Natural killer cell treated with Interleukin-12 subunit alpha and Interleukin-12 subunit beta and Interleukin-15 and Interleukin-18, amount 100 ng/mL, for 72 hours (primary cell): ENCODE data around the gene NUDT7. TPM values are rescaled to one million over a fixed set of nuclear protein-coding genes. Genes with fewer than 3 reads are reported as not detected.

Source experiments
- ATAC-seq, 2 donors: fragments of 150-1000 bp; cut with Tn5 transposase in 1 of 2; sonication (Bioruptor Pico), chemical (Tn5 transposase) in 1 of 2; 2 replicates each; pipeline ENCODE4 v1.10.0; 2021
- DNase-seq: peaks from one replicate; pipeline ENCODE4 v3.0.0; 2022; ENCODE audit warnings: low spot score
- H3K27ac Mint-ChIP-seq, 2 donors: 1 replicate in 1 of 2; 2 replicates in 1 of 2; pipeline ENCODE4 v1.8.0; 2022; ENCODE audit warnings: mixed read lengths in 2 of 2, mild to moderate bottlenecking in 1 of 2, moderate library complexity in 1 of 2
- H3K27me3 Mint-ChIP-seq, 2 donors: 1 replicate in 1 of 2; 2 replicates in 1 of 2; pipeline ENCODE4 v1.8.0; 2022; ENCODE audit warnings: mixed read lengths in 2 of 2
- H3K36me3 Mint-ChIP-seq: one replicate; pipeline ENCODE4 v1.8.0; 2022; ENCODE audit warnings: mixed read lengths
- H3K4me1 Mint-ChIP-seq, 2 donors: 1 replicate in 1 of 2; 2 replicates in 1 of 2; pipeline ENCODE4 v1.8.0; 2022; ENCODE audit warnings: low read depth in 2 of 2, mixed read lengths in 2 of 2, mild to moderate bottlenecking in 1 of 2
- H3K4me3 Mint-ChIP-seq: one replicate; pipeline ENCODE4 v1.8.0; 2022; ENCODE audit warnings: mixed read lengths
- H3K9me3 Mint-ChIP-seq: 2 replicates; pipeline ENCODE4 v1.8.0; 2022; ENCODE audit warnings: mixed read lengths
- total RNA-seq, 2 donors: library from RNA; stranded (reverse); gene quantifications; one replicate each; pipeline ENCODE4 v1.2.3, GENCODE V29; 2022

NUDT7 gene
- total RNA-seq, 2 donors from 2014 or later = 0.83 to 3.7 TPM

DNA sequence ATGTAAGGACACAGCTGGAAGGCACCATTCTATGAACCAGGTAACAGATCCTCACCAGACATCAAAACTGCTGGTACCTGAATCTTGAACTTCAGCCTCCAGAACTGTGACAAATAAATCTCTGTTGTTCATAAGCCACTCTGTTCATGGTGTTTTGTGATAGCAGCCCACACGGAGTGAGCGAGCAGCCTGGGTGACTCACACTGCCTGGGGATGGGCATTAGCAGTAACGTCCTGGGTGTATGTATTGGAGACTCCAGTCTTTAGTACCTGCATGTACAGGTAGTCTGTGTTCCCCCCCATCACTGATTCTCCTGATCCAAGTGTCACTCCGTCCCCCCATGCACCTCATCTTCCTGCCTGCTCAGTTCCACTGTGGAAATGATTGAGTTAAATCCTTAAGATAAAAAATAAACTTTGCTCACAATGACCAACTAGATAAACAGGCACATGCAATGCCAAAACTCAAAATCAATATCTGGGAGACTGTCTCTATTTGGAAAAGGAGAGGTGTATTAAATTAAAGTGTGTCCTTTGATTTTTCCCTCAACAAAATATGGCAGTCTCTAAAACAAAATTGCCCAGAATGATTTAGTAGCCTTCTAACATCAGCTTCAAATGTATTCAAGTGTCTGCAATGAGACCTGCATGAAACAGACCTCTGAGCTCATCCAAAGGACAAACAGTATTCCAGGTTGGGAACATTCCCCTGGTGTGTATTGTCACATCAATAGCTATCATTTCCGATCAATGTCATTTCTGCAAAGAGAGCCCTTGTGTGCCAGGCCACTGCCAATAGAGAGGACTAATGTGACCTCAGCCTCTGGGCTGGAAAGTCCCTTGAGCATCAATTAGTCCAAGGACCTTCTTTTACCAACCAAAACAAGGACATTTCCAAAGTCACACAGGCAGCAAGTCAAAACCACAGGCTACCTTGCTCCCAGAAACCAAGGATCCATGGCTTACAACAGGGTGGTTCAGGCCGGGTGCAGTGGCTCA, 53.9 kb downstream of the NUDT7 start:
- DNase-seq = no peak
- H3K4me3 Mint-ChIP-seq = no peak overlapping the region
- H3K27me3 Mint-ChIP-seq = peaks cover 0 to 11% of the 10 kb centered on the region in 2 donors
- no peaks in the 10 kb centered on the region for H3K9me3 Mint-ChIP-seq
- H3K4me1 Mint-ChIP-seq = no peaks in the 10 kb centered on the region
- H3K36me3 Mint-ChIP-seq = no peaks in the 10 kb centered on the region
- ATAC-seq = no peak
- H3K27ac Mint-ChIP-seq = no peak overlapping the region

DNA sequence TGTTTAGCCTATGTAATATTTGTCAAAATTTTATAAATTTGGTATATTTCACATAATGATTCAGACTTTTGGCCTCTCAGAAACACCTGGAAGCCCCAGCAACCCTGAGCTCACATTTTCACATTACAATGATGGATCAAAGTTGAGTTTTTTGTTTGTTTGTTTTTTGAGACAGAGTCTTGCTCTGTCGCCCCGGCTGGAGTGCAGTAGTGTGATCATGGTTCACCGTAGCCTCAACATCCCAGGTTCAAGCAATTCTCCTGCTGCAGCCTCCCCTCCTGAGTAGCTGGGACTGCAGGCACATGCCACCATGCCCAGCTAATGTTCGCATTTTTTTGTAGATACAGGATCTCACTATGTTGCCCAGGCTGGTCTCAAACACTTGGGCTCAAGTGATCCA, 55.4 kb downstream of the NUDT7 start:
- Mint-ChIP-seq H3K4me1 (no peaks in the 10 kb centered on the region), H3K36me3 (no peaks in the 10 kb centered on the region)
- no peak for ATAC-seq

DNA sequence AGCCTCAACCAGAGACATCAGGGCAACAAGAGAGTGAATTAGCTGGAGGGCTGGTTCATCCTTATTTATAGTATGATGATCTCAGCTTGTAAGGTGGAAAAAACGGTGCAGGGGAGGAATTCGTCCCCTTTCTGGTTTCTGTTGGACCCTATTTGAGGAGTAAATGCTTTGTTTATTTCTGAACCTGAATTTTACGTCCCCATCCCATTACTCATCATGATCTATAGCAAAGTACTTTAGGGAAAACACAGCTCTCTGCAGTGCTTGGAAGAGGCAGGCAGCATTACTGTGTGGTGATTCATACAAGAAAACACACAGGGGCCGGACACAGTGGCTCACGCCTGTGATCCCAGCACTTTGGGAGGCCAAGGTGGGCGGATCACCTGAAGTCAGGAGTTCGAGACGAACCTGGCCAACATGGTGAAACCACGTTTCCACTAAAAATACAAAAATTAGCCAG, 58.1 kb downstream of the NUDT7 start:
- H3K4me3 Mint-ChIP-seq = no peak overlapping the region
- H3K27me3 Mint-ChIP-seq = peaks cover 2 to 12% of the 10 kb centered on the region in 2 donors

More for the DNA sequence above, 55.4 kb downstream of the NUDT7 start:
- no peak overlapping the region for H3K27ac Mint-ChIP-seq
- no peak overlapping the region for H3K4me3 Mint-ChIP-seq
- peaks cover 2 to 11% of the 10 kb centered on the region in 2 donors for H3K27me3 Mint-ChIP-seq
- H3K9me3 Mint-ChIP-seq = no peaks in the 10 kb centered on the region
- no peak for DNase-seq

DNA sequence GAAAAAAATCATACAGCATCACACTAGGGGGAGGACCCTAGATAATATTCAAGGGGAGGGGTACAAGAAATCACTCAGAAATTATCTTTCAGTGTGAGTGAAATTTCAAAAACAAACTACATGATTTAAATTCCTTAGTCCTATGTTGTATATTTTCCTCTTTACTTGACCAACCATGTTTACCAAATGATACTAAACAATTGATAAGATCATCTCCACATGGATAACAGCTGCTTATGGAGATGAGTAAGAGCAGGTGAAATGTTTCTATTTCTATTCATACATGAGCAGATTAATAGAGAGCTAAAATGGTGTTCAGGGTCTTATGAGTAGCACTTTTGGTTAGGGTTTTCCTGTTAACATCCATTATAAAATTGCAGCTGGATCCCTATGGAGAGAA, 58.8 kb downstream of the NUDT7 start:
- DNase-seq (no peak), ATAC-seq (no peak)
- Mint-ChIP-seq H3K9me3 (no peaks in the 10 kb centered on the region), H3K27ac (no peak overlapping the region), H3K4me1 (no peaks in the 10 kb centered on the region), H3K27me3 (peaks cover 2 to 11% of the 10 kb centered on the region in 2 donors), H3K4me3 (no peak overlapping the region), H3K36me3 (no peaks in the 10 kb centered on the region)

More for the DNA sequence above, 58.1 kb downstream of the NUDT7 start:
- Mint-ChIP-seq H3K27ac (no peak overlapping the region), H3K36me3 (no peaks in the 10 kb centered on the region), H3K9me3 (no peaks in the 10 kb centered on the region), H3K4me1 (no peaks in the 10 kb centered on the region)
- ATAC-seq = no peak
- no peak for DNase-seq

DNA sequence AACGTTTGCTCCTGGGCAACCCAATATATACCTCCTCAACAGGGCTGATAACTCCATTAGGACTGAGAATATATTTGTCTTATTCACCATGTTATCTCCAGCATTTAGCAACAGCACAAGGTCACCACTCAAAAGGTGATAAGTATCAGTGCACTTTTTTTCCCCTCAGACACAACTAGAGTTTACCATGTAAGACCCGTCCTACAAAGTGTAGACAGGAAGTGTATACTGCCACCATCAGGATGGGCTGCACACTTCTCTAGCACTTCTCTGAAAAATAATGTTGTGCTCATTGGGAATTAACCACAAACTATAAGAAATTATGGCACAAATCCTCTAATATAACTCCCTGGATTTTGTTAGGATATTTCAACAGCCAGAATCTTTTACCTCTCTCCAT, 60.4 kb downstream of the NUDT7 start:
- Mint-ChIP-seq H3K9me3 (no peaks in the 10 kb centered on the region), H3K4me1 (no peaks in the 10 kb centered on the region), H3K36me3 (no peaks in the 10 kb centered on the region), H3K4me3 (no peak overlapping the region), H3K27me3 (peaks cover 18 to 23% of the 10 kb centered on the region in 2 donors), H3K27ac (no peak overlapping the region)
- ATAC-seq = no peak
- no peak for DNase-seq

DNA sequence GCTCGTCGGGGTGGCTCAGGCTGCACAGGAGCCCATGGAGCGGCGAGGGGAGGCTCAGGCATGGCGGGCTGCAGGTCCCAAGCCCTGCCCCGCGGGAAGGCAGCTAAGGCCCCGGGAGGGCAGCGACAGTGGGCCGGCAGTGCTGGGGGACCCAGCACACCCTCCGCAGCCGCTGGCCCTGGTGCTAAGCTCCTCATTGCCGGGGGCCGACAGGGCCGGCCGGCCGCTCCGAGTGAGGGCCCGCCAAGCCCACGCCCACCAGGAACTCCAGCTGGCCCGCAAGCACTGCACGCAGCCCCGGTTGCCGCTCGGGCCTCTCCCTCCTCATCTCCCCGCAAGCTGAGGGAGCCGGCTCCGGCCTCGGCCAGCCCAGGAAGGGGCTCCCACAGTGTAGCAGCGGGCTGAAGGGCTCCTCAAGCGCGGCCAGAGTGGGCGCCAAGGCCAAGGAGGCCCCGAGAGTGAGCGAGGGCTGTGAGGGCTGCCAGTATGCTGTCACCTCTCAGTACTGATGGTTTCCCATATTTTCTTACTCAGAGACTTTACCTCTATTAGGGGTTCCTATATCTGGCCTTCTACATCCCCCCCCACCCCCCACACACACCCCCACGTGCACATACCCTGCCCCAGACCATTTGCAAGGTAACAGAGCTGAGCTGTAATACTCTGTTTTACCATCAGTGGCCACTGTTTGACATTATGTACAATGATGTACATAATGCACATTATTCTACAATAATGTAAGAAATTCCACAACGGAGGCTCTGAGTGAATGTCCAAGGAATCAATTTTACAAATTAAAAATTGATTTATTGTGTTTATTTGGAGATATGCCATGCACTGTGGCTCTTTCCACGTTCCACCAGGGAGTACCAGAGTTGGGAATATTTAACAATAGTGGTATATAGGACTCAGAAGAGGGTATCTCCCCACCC, 62.4 kb downstream of the NUDT7 start:
- Mint-ChIP-seq H3K27me3 (peaks cover 26 to 34% of the 10 kb centered on the region in 2 donors), H3K4me3 (no peak overlapping the region), H3K36me3 (no peaks in the 10 kb centered on the region), H3K9me3 (no peaks in the 10 kb centered on the region), H3K27ac (no peak overlapping the region), H3K4me1 (peaks cover 4 to 6% of the 10 kb centered on the region in 2 donors)
- DNase-seq (no peak), ATAC-seq (no peak)

DNA sequence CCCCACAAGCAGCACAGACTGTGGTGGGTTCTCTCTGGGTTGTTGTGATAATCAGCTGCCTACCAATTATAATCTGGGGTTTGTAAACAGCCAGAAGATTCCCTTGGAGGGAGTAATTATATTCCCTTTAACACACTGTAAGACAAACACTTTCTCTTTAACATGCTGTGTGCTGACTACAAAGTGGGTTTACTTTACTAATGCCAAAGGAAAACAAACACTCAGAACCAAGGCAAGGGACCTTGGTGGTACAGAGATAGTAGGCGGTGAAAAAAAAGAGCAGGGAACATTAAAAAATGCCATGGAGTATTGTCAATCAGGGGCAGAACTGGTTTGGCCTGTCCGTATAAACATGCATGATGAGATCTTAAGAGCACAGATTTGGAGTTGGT, 63.1 kb downstream of the NUDT7 start:
- ATAC-seq (no peak), DNase-seq (no peak)
- H3K27me3 Mint-ChIP-seq = peaks cover 29 to 41% of the 10 kb centered on the region in 2 donors

DNA sequence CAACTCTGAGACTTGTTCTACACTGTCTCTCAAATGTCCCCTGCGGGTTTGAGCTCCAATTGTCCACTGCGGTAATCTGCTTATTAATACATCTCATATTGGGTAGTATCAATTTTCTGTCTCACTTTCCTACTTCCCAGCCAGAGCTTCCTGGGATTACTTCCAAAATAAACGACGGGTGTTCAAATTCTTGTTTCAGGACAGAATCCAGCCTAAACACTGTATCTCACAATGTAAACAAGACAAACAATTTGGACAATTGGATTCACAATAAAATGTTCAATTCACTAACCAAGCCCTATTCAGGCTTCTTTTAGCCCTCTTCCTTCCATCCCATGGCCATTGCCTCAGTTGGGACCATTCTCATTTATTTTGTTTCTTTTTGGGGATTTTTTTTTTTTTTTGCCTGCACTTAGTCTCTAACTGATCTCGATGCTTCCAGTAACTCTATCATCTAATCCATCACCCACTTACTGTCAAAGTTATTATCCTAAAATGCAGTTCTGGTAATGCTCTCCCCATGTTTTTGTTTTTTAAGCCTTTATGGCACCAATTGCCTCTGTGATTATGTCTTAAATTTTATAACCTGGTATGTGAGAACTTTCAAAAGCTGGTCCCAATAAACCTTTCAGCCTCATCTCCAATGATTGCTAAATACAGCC, 64.0 kb downstream of the NUDT7 start:
- Mint-ChIP-seq H3K36me3 (no peaks in the 10 kb centered on the region), H3K27ac (no peak overlapping the region), H3K4me1 (peaks cover 4 to 6% of the 10 kb centered on the region in 2 donors), H3K9me3 (no peaks in the 10 kb centered on the region), H3K27me3 (peaks cover 33 to 49% of the 10 kb centered on the region in 2 donors), H3K4me3 (no peak overlapping the region)
- no peak for ATAC-seq
- no peak for DNase-seq

More for the DNA sequence above, 63.1 kb downstream of the NUDT7 start:
- Mint-ChIP-seq H3K27ac (no peak overlapping the region), H3K4me3 (no peak overlapping the region), H3K36me3 (no peaks in the 10 kb centered on the region), H3K9me3 (no peaks in the 10 kb centered on the region), H3K4me1 (peaks cover 4 to 6% of the 10 kb centered on the region in 2 donors)

DNA sequence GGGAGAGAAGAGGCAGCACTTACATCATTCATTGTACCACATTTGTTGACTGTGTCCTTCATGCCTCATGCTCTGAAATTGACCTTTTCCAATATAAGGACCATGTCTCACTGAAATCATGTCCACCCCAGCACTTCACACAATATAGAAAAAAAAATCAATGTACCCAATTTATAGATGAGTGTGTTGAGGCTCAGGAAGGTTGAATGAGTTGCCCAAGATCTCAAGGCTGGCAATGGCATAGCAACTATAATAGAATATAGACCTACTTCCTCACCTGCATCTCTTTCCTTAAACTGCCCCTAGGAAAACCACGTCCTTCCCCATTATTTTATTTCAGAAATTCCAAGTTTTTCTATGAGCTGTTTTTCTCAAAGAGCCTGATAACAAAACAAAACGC, 65.1 kb downstream of the NUDT7 start:
- ATAC-seq (no peak), DNase-seq (no peak)
- Mint-ChIP-seq H3K27ac (no peak overlapping the region), H3K27me3 (peaks cover 42 to 59% of the 10 kb centered on the region in 2 donors), H3K4me3 (no peak overlapping the region), H3K36me3 (no peaks in the 10 kb centered on the region), H3K9me3 (no peaks in the 10 kb centered on the region), H3K4me1 (peaks cover 4 to 6% of the 10 kb centered on the region in 2 donors)

DNA sequence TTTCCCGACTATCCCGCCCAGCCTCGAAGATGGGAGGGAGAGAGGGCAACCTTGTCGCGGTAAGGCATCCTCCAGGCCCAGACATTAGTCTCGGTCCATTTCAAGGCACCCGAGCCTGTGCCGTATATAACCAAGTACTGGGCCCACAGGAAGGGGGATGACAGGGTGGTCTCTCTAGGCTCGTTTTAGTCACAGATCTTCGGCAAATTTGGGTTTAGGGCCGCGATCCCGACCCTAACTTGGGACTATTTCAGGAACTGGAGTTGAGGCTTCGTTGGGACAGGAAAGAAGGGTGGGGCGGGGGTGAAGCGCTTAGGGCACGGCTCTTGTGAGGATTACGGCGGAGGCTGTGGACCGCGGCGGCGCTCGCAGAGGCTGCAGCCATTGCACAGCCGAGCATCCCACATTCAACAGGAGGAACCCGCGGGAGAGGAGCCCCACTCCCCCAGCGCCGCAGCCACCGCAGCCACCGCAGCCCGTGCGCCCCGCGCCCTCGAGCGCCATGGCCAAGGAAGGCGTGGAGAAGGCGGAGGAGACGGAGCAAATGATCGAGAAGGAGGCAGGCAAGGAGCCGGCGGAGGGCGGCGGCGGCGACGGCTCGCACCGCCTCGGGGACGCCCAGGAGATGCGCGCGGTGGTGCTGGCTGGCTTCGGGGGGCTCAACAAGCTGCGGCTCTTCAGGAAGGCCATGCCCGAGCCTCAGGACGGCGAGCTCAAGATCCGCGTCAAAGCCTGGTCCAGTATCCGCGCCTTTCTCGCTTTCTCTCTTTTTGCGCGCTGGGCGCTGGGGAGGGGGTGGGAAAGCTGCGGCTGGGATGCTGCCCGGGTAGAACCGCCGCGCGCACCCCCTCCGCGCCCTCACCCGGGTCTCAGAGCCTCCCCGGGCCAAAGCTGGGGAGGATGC, 66.1 kb downstream of the NUDT7 start, which contains the start of gene VAT1L:
Gene VAT1L, plus strand, starts transcription at position 384 of the 904 bp plus-strand sequence. Its CDS starts 119 bp downstream, at position 503.
- Mint-ChIP-seq H3K9me3 (no peaks in the 10 kb centered on the region), H3K4me3 (peak within 1 kb of the TSS; percentile 57), H3K36me3 (no peaks in the 10 kb centered on the region), H3K27me3 (peaks cover 40 to 56% of the 10 kb centered on the region in 2 donors), H3K4me1 (peaks cover 4 to 6% of the 10 kb centered on the region in 2 donors), H3K27ac (no peak within 1 kb of the TSS)
- no peak for DNase-seq
- peak; percentile 36 to 63 for ATAC-seq

DNA sequence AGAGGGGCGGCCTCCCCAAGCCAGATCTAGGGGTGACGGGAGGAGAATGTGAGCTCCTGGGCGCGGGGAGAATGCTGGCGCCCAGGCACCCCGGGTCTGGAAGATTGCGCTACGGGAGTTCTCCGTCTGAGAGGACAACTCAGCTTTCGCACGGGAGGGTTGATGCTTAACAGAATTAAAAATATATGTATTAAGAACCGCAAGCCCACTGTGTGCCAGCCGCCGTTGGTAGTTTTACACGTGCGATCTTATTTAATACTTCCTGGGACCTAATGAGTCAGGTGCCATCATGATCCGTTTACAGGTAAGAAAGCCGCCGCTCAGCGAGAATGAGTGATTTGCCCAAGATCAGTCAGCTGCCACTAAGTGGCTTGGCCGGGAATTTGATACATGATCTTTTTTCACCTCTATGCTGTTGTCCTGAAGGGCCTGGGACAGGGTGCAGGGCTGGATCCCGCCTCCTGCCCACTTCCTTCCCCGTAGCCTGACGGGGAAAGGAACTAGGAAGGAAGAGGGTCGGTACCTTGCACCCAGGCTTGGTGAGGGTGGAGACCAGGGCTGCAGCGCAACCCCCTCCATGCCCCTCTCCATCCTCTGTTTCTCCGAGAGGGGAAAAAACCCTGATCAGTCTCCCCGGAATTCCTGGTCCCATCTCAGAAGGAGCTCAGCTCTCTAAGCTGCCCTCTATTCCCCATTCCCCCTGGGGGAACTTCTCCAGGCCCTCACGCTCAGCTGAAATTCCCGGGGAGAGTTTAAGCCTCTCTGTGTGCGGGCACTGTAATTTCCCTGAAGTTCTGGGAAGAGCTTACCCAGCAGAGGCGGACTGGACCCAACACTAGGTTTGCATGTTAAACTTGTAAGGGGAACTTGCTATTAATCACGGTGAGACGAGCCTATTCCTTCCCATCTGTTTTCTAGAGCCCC, 67.0 kb downstream of the NUDT7 start:
- ATAC-seq (no peak), DNase-seq (no peak)
- Mint-ChIP-seq H3K4me3 (no peak overlapping the region), H3K9me3 (no peaks in the 10 kb centered on the region), H3K36me3 (no peaks in the 10 kb centered on the region), H3K4me1 (peaks cover 4 to 6% of the 10 kb centered on the region in 2 donors), H3K27ac (no peak overlapping the region), H3K27me3 (peaks cover 46 to 64% of the 10 kb centered on the region in 2 donors)
